Stomach (tissue), 4 donors: Measurements from ENCODE around the gene RPRD2.

Source experiments
- EP300 ChIP-seq: sonication (generic); formaldehyde crosslinking; IDR thresholded peaks from one replicate; pipeline ENCODE4 v1.6.1; 2017; ENCODE audit warnings: antibody characterized with exemption
- POLR2AphosphoS5 ChIP-seq, 3 donors: sonication (generic); formaldehyde crosslinking; IDR thresholded peaks; one replicate each; pipeline ENCODE4 v1.6.1; 2016; ENCODE audit warnings: antibody characterized with exemption in 3 of 3
- TF ChIP-seq, protein P1 (sequence below), 7 experiments: fragments of 450-650 bp in 4 of 7; fragments of 200-600 bp in 3 of 7; sonication (generic) in 3 of 7; IDR thresholded peaks; one replicate each; pipeline ENCODE4 v1.5.1; 2016 to 2019; ENCODE audit warnings: antibody characterized with exemption in 7 of 7, control low read depth in 2 of 7, mild to moderate bottlenecking in 1 of 7

GRCh38 chr1:150363426-150364230 is at the start of gene RPRD2:
- TF ChIP-seq, protein P1, sequence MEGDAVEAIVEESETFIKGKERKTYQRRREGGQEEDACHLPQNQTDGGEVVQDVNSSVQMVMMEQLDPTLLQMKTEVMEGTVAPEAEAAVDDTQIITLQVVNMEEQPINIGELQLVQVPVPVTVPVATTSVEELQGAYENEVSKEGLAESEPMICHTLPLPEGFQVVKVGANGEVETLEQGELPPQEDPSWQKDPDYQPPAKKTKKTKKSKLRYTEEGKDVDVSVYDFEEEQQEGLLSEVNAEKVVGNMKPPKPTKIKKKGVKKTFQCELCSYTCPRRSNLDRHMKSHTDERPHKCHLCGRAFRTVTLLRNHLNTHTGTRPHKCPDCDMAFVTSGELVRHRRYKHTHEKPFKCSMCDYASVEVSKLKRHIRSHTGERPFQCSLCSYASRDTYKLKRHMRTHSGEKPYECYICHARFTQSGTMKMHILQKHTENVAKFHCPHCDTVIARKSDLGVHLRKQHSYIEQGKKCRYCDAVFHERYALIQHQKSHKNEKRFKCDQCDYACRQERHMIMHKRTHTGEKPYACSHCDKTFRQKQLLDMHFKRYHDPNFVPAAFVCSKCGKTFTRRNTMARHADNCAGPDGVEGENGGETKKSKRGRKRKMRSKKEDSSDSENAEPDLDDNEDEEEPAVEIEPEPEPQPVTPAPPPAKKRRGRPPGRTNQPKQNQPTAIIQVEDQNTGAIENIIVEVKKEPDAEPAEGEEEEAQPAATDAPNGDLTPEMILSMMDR (IDR thresholded peaks at IDR 0.05): no peak
- TF ChIP-seq EP300 (no peak), POLR2AphosphoS5 (IDR thresholded peaks at IDR 0.05) (peak; percentile 50 to 87 (median 84))
